ENCODE results near the gene ZNF485.

ZNF485 gene

GRCh38 chr10:43591303-43591904, 14.8 kb upstream of the ZNF485 start:
- Histone ChIP-seq H3K9me3 (ENCODE audit: insufficient read depth, low read length) (peaks cover 6% of the 10 kb centered on the region; the same call in 1 of the 2 replicates), H3K4me2 (ENCODE audit: low read depth, low read length, poor library complexity, severe bottlenecking) (no peak overlapping the region), H2AFZ (ENCODE audit: low read depth, low read length, severe bottlenecking) (no peak overlapping the region), H3K36me3 (ENCODE audit: low read length) (no peaks in the 10 kb centered on the region), H3K4me3 (ENCODE audit: insufficient read depth, low read length, poor library complexity, severe bottlenecking) (no peak overlapping the region), H3K9me2 (replicated peaks; ENCODE audit: insufficient read depth, low read length) (no peaks in the 10 kb centered on the region), H3F3A (ENCODE audit: insufficient read depth) (no peaks in the 10 kb centered on the region), H3K27ac (ENCODE audit: low read depth, low read length) (no peak overlapping the region), H3K27me3 (ENCODE audit: low read length) (no peaks in the 10 kb centered on the region), H3K9ac (ENCODE audit: low read length) (no peak overlapping the region), H4K20me1 (ENCODE audit: low read depth, low read length) (no peaks in the 10 kb centered on the region), H3K79me2 (ENCODE audit: insufficient read depth, low read length) (no peaks in the 10 kb centered on the region)
- no peak for TF ChIP-seq EZH2phosphoT487 (conservative IDR thresholded peaks at IDR 0.05; ENCODE audit: low read length)

GRCh38 chr10:43594944-43595589, 11.2 kb upstream of the ZNF485 start:
- TF ChIP-seq EZH2phosphoT487 (conservative IDR thresholded peaks at IDR 0.05; ENCODE audit: low read length) (no peak), CTCF (IDR thresholded peaks at IDR 0.05; ENCODE audit: insufficient read depth, low read length, poor library complexity, severe bottlenecking) (no peak)
- H3K27me3 ChIP-seq (ENCODE audit: low read length), result no peaks in the 10 kb centered on the region
- peak overlapping the region; percentile 19 for H3K4me2 ChIP-seq (ENCODE audit: low read depth, low read length, poor library complexity, severe bottlenecking)
- no peak overlapping the region for H2AFZ ChIP-seq (ENCODE audit: low read depth, low read length, severe bottlenecking)
- no peak overlapping the region for H3K27ac ChIP-seq (ENCODE audit: low read depth, low read length)
- no peaks in the 10 kb centered on the region for H3K9me2 ChIP-seq (replicated peaks; ENCODE audit: insufficient read depth, low read length)
- no peaks in the 10 kb centered on the region for H4K20me1 ChIP-seq (ENCODE audit: low read depth, low read length)
- no peaks in the 10 kb centered on the region for H3F3A ChIP-seq (ENCODE audit: insufficient read depth)
- no peak overlapping the region for H3K4me3 ChIP-seq (ENCODE audit: insufficient read depth, low read length, poor library complexity, severe bottlenecking)
- H3K36me3 ChIP-seq (ENCODE audit: low read length), result no peaks in the 10 kb centered on the region
- no peak overlapping the region for H3K9ac ChIP-seq (ENCODE audit: low read length)
- H3K79me2 ChIP-seq (ENCODE audit: insufficient read depth, low read length), result no peaks in the 10 kb centered on the region
- peaks cover 6% of the 10 kb centered on the region; the same call in 1 of the 2 replicates for H3K9me3 ChIP-seq (ENCODE audit: insufficient read depth, low read length)

DNA sequence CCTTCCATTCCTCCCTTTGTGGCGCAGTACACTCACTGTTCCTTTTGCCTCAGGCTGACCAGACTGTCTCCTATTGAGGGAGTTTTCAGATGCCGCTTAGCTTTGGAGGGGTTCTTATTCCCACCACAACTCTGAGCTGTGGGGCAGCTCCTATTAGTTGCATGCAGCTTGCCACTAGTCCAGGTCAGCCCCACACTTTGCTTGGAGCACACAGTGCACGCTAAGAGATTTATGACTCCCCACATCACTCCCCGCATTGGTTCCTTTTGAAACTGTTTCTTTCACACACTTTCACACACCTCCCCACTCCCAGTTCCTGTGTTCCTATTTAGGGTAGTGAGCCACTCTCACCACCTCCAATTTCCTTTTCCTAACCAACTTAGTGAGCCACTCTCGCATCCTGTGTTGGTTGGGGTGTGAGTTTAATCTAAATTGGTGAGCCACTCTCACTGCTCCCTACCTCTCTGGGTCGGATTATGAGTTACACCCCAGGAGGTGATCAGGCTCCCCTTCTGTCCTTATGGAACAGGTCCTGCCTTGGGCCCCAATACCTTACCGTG, 10.4 kb upstream of the ZNF485 start:
- H3K27me3 ChIP-seq (ENCODE audit: low read length), result no peaks in the 10 kb centered on the region
- TF ChIP-seq EZH2phosphoT487 (conservative IDR thresholded peaks at IDR 0.05; ENCODE audit: low read length) (no peak), CTCF (IDR thresholded peaks at IDR 0.05; ENCODE audit: insufficient read depth, low read length, poor library complexity, severe bottlenecking) (no peak)
- H4K20me1 ChIP-seq (ENCODE audit: low read depth, low read length), result no peaks in the 10 kb centered on the region
- H3K9me2 ChIP-seq (replicated peaks; ENCODE audit: insufficient read depth, low read length), result no peaks in the 10 kb centered on the region
- H3K27ac ChIP-seq (ENCODE audit: low read depth, low read length), result no peak overlapping the region
- H3K4me3 ChIP-seq (ENCODE audit: insufficient read depth, low read length, poor library complexity, severe bottlenecking), result no peak overlapping the region
- no peaks in the 10 kb centered on the region for H3F3A ChIP-seq (ENCODE audit: insufficient read depth)
- H3K4me2 ChIP-seq (ENCODE audit: low read depth, low read length, poor library complexity, severe bottlenecking), result no peak overlapping the region
- no peaks in the 10 kb centered on the region for H3K36me3 ChIP-seq (ENCODE audit: low read length)
- no peaks in the 10 kb centered on the region for H3K79me2 ChIP-seq (ENCODE audit: insufficient read depth, low read length)
- no peak overlapping the region for H2AFZ ChIP-seq (ENCODE audit: low read depth, low read length, severe bottlenecking)
- no peak overlapping the region for H3K9ac ChIP-seq (ENCODE audit: low read length)
- peaks cover 6% of the 10 kb centered on the region; the same call in 1 of the 2 replicates for H3K9me3 ChIP-seq (ENCODE audit: insufficient read depth, low read length)

GRCh38 chr10:43596546-43596945, 9.7 kb upstream of the ZNF485 start:
- Histone ChIP-seq H3K9ac (ENCODE audit: low read length) (no peak overlapping the region), H3K27me3 (ENCODE audit: low read length) (no peaks in the 10 kb centered on the region), H3K79me2 (ENCODE audit: insufficient read depth, low read length) (no peaks in the 10 kb centered on the region), H2AFZ (ENCODE audit: low read depth, low read length, severe bottlenecking) (no peak overlapping the region), H4K20me1 (ENCODE audit: low read depth, low read length) (no peaks in the 10 kb centered on the region), H3K27ac (ENCODE audit: low read depth, low read length) (no peak overlapping the region), H3K9me2 (replicated peaks; ENCODE audit: insufficient read depth, low read length) (no peaks in the 10 kb centered on the region), H3K4me2 (ENCODE audit: low read depth, low read length, poor library complexity, severe bottlenecking) (no peak overlapping the region), H3F3A (ENCODE audit: insufficient read depth) (no peaks in the 10 kb centered on the region), H3K9me3 (ENCODE audit: insufficient read depth, low read length) (peaks cover 6% of the 10 kb centered on the region; the same call in 1 of the 2 replicates), H3K36me3 (ENCODE audit: low read length) (no peaks in the 10 kb centered on the region), H3K4me3 (ENCODE audit: insufficient read depth, low read length, poor library complexity, severe bottlenecking) (no peak overlapping the region)
- TF ChIP-seq EZH2phosphoT487 (conservative IDR thresholded peaks at IDR 0.05; ENCODE audit: low read length) (no peak), CTCF (IDR thresholded peaks at IDR 0.05; ENCODE audit: insufficient read depth, low read length, poor library complexity, severe bottlenecking) (no peak)
